ENCODE results near the gene ZNF670.

DNA sequence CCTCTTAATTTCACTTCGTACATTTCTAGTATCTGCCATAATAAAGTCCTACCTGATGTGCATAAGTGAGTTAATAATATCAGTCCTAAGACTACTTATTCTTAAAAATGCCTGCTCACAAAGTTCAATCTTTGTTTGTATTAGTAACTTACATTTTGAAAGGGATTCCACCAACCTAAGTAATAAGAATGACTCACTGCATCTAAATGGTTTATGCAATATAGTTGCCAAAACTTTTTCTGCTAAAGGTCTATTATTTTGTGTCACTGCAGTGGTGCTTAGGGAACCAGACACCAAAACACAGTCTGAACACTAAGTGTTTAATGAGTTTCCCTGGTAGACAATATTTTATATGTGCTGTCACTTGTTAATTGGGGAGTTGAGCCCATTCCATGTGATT is 23.8 kb upstream of the ZNF670 start:
- TF ChIP-seq, protein P1, sequence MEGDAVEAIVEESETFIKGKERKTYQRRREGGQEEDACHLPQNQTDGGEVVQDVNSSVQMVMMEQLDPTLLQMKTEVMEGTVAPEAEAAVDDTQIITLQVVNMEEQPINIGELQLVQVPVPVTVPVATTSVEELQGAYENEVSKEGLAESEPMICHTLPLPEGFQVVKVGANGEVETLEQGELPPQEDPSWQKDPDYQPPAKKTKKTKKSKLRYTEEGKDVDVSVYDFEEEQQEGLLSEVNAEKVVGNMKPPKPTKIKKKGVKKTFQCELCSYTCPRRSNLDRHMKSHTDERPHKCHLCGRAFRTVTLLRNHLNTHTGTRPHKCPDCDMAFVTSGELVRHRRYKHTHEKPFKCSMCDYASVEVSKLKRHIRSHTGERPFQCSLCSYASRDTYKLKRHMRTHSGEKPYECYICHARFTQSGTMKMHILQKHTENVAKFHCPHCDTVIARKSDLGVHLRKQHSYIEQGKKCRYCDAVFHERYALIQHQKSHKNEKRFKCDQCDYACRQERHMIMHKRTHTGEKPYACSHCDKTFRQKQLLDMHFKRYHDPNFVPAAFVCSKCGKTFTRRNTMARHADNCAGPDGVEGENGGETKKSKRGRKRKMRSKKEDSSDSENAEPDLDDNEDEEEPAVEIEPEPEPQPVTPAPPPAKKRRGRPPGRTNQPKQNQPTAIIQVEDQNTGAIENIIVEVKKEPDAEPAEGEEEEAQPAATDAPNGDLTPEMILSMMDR (IDR thresholded peaks at IDR 0.05), result no peak
- no peak for TF ChIP-seq POLR2A (IDR thresholded peaks at IDR 0.05)

Data from upper lobe of left lung (tissue), 4 donors.